Measurements from ENCODE around the gene YDJC. TPM values are rescaled to one million over a fixed set of nuclear protein-coding genes. Genes with fewer than 3 reads are reported as not detected.

YDJC gene
- total and polyA plus RNA-seq, 2 of the 13 experiments (the other 11 are each of a cell fraction or from before 2014, with no cell fraction given): 15.3 to 32.0 TPM

GRCh38 chr22:21628386-21629254 lies 1.2 kb downstream of the YDJC start (continued):
- TF ChIP-seq ZBTB43 (CRISPR knock-in tag; conservative IDR thresholded peaks at IDR 0.05) (no peak), RBFOX2 (IDR thresholded peaks at IDR 0.05; ENCODE audit: low read depth, low read length) (peak; percentile 19; the same call in 1 of the 2 replicates)

GRCh38 chr22:21626735-21627469 lies 2.9 kb downstream of the YDJC start:
- Histone ChIP-seq H3K9me3 (ENCODE audit: low read length) (no peaks in the 10 kb centered on the region), H4K20me1 (ENCODE audit: insufficient read depth, low read length) (peaks cover 10% of the 10 kb centered on the region), H3K4me1 (ENCODE audit: insufficient read depth, low read length) (peaks cover 21% of the 10 kb centered on the region), H3K9ac (ENCODE audit: insufficient read depth, low read depth, low read length) (no peak overlapping the region), H3K27me3 (ENCODE audit: control insufficient read depth in 1 of 2, insufficient read depth in 2 of 2, low read length in 2 of 2) (no peaks in the 10 kb centered on the region), H3K36me3 (replicated peaks in 1 of 2; ENCODE audit: control insufficient read depth in 1 of 2, insufficient read depth in 2 of 2, low read length in 2 of 2) (peaks cover 2 to 35% of the 10 kb centered on the region in 2 experiments; a peak in 3 of 5 replicates), H3K27ac (ENCODE audit: extremely low read length, insufficient read depth, low read length) (no peak overlapping the region), H2AFZ (ENCODE audit: low read length) (no peak overlapping the region), H3K79me2 (ENCODE audit: insufficient read depth, low read length) (peaks cover 19% of the 10 kb centered on the region), H3K4me2 (ENCODE audit: low read depth, low read length) (no peak overlapping the region), H3K4me3 (replicated peaks in 1 of 3; ENCODE audit: insufficient read depth in 1 of 3, low read depth in 2 of 3, low read length in 3 of 3) (no peak overlapping the region)
- intact Hi-C loops (cut with micrococcal nuclease; ENCODE audit: unreplicated experiment) (no loop called here), in situ Hi-C loops (cut with HindIII; ENCODE audit: extremely low pct_ligation_motif_present, low pct_unique_long_range_greater_than_20kb) (no loop called here)
- ChIA-PET POLR2A (interaction anchor here (2.3 kb wide), 1 partner anchor 15 kb away, joined by 12 read pairs; the partner anchor contains the start of gene SDF2L1), CTCF (ENCODE audit: low intra/inter-chr PET ratio, low total read pairs) (interaction anchor here (0.9 kb wide), 1 partner anchor 20 kb away, joined by 3 read pairs; no protein-coding TSS in a partner anchor)
- 93% methylated on average over 9 of the region's 11 CpGs for whole genome bisulfite sequencing (ENCODE audit: low lambda C conversion rate)
- no TSS peak for BruUV-seq (replicated peaks)
- FAIRE-seq (no peak), DNase-seq (ENCODE audit: low spot score) (no peak), ATAC-seq (no peak)
- no peak for TF ChIP-seq ZNF737 (CRISPR knock-in tag; IDR thresholded peaks at IDR 0.05; ENCODE audit: borderline replicate concordance)
- no peak for TF ChIP-seq ZNF7 (CRISPR knock-in tag; IDR thresholded peaks at IDR 0.05)
- peak; percentile 50; the same call in 1 of the 2 replicates for TF ChIP-seq ZNF225 (CRISPR knock-in tag; IDR thresholded peaks at IDR 0.05)
- TF ChIP-seq THAP11 (CRISPR knock-in tag; IDR thresholded peaks at IDR 0.05): no peak
- no peak for TF ChIP-seq ZBTB49 (CRISPR knock-in tag; IDR thresholded peaks at IDR 0.05; ENCODE audit: borderline replicate concordance)
- TF ChIP-seq ZNF607 (CRISPR knock-in tag; IDR thresholded peaks at IDR 0.05; ENCODE audit: borderline replicate concordance): no peak
- TF ChIP-seq RBFOX2 (IDR thresholded peaks at IDR 0.05; ENCODE audit: low read depth, low read length): 0 out of 2 replicates have a peak, but pooled peaks have one; percentile 16
- TF ChIP-seq ZFX (CRISPR knock-in tag; IDR thresholded peaks at IDR 0.05; ENCODE audit: low read depth): 0 out of 2 replicates have a peak, but pooled peaks have one; percentile 2
- no peak for TF ChIP-seq ONECUT2 (CRISPR knock-in tag; IDR thresholded peaks at IDR 0.05)
- TF ChIP-seq RBM22 (optimal IDR thresholded peaks at IDR 0.05; ENCODE audit: low read length): peak; percentile 82
- TF ChIP-seq FLYWCH1 (CRISPR knock-in tag; IDR thresholded peaks at IDR 0.05): no peak
- TF ChIP-seq ATF3 (CRISPR knock-in tag; IDR thresholded peaks at IDR 0.05): no peak
- TF ChIP-seq IKZF1 (IDR thresholded peaks at IDR 0.05): no peak
- no peak for TF ChIP-seq ZBTB7B (CRISPR knock-in tag; IDR thresholded peaks at IDR 0.05)
- no peak for TF ChIP-seq HNRNPH1 (optimal IDR thresholded peaks at IDR 0.05; ENCODE audit: low read depth, low read length)
- TF ChIP-seq ZNF678 (CRISPR knock-in tag; IDR thresholded peaks at IDR 0.05): no peak
- no peak for TF ChIP-seq ZNF343 (CRISPR knock-in tag; IDR thresholded peaks at IDR 0.05)
